GM12872 (cell line): ENCODE measurements around the gene ZBTB14.

Experiments
- TF ChIP-seq, protein P1 (sequence below): IDR thresholded peaks from 3 replicates; pipeline ENCODE4 v1.5.1; 2011; ENCODE audit warnings: low read depth, mild to moderate bottlenecking, low read length, moderate library complexity; ENCODE audit not compliant: insufficient read depth

ZBTB14 gene

DNA sequence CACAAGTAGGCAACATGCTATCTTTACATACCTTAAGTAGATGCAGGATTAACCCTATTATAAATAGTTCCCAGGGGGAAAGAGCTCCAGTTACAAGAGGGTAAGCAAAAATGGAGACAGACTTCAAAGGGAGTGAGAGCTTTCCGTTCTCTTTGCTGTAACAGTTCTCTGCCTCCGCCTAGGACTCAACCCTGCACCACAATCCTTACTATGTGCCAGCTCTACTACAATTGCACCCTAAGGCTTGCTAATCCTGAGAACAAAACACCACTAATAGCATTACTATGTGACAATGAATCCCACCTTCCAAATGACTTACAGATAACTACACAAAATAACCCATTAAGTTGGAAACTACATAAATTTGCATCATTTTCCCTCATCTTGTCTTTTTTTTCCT is 7.7 kb downstream of the ZBTB14 start:
- TF ChIP-seq, protein P1, sequence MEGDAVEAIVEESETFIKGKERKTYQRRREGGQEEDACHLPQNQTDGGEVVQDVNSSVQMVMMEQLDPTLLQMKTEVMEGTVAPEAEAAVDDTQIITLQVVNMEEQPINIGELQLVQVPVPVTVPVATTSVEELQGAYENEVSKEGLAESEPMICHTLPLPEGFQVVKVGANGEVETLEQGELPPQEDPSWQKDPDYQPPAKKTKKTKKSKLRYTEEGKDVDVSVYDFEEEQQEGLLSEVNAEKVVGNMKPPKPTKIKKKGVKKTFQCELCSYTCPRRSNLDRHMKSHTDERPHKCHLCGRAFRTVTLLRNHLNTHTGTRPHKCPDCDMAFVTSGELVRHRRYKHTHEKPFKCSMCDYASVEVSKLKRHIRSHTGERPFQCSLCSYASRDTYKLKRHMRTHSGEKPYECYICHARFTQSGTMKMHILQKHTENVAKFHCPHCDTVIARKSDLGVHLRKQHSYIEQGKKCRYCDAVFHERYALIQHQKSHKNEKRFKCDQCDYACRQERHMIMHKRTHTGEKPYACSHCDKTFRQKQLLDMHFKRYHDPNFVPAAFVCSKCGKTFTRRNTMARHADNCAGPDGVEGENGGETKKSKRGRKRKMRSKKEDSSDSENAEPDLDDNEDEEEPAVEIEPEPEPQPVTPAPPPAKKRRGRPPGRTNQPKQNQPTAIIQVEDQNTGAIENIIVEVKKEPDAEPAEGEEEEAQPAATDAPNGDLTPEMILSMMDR = no peak

DNA sequence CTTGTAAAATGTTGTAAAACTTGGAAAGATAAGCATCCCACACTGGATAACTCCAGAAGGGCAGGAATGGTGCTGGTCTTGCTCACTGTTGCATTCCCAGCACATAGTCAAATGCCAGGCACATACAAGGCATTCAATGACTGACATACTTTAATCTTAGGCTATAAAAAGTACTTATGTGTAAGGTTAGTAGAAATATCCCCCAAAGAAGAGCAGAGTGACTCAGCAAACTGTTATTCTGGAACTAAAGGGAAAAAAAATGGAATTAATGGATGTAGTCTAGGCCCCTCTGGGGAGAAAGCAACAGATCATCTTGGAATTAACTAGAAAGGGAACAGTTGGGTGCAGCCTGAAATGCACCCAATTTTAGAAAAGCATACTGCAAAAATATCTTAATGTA is 9.0 kb downstream of the ZBTB14 start:
- TF ChIP-seq, protein P1 = no peak

DNA sequence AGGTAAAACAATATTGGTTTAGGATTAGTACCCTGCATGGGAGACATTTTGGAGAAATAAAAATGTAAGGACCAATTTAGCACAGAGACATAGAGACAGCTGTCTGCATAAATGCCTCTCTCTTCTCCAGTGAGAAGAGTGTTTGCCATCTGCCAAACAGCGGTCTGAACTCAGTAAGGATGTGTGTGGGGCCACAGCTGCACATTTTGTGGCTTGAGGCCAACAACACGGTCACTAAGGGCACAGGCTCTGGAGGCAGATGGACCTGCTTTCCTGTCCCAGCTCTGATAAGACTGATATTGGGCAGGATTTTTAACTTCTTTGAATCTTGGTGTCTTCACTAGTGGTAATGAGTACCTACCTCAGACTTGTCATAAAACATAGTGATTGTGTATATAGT is 10.2 kb downstream of the ZBTB14 start:
- TF ChIP-seq, protein P1 = no peak

DNA sequence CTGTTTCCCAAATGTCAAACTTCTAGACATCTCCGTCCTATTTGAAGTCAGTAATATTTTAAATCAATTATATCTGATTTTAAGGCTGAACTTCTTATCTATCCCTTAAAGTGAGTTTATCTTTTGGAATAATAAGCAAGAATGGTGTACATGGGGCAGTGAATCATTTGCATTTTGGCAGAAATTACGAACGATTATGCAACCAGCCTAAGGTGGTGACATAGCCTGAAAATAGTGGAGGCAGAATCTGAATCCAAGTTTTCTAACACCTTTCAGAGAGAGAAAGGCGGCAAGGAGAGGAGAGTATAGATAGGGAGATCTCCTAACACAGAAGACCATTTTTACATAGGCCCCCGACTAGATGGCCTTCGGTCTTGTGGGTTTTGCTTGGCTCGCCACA is 10.7 kb downstream of the ZBTB14 start:
- TF ChIP-seq, protein P1 = no peak

DNA sequence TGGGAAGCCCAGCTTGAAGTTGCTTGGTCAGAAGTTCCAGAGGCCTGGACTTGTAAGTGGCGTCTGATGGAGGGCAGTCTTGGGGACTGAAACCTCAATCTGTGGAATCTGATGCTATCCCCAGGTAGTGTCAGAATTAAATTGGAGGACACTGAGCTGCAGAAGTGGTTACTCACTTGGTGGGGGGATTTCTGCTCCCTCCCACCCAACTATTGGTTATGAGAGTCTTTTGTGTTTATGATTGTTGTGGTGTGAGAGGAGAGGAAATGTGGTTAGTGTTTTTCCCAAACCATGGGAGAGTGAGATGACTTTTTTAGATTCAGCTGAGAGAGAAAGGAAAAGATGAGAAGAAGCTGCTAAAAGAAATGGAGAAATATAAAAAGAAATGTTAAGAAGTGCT is 12.8 kb downstream of the ZBTB14 start:
- TF ChIP-seq, protein P1 = no peak

DNA sequence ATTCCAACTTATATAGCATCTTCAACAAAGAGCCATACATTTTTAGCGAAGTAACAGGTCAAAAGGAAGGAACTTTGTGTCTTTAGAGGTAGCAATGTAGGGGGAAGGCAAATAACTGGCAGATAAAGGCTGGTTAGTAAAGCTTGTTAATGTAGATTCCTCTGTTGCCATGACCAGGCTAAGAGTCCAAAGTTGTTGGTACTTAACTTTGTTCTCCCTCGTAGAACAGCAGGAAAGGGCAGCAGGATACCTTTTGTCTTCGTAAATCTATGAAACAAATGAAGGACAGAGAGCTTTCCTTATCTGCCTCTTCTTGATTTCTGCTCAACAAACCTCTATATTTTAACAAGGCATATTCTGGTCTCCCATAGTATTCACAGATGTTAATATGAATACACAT is 18.6 kb downstream of the ZBTB14 start:
- TF ChIP-seq, protein P1 = no peak

DNA sequence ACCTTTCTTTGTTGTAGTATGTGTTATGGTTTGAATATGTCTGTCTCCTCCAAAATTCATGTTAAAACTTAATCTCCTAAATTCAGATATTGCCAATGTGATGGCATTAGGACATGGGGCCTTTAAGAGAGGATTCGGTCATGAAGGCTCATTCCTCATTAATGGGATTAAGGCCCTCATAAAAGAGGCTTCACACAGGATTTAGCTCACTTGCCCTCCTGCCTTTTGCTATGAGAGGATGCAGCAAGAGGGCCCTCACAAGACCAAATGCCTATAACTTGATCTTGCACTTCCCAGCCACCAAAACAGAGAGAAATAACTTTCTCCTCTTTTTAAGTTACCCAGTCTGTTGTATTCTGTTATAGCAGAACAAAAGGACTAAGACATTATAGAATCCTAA is 19.7 kb downstream of the ZBTB14 start:
- TF ChIP-seq, protein P1 = no peak

DNA sequence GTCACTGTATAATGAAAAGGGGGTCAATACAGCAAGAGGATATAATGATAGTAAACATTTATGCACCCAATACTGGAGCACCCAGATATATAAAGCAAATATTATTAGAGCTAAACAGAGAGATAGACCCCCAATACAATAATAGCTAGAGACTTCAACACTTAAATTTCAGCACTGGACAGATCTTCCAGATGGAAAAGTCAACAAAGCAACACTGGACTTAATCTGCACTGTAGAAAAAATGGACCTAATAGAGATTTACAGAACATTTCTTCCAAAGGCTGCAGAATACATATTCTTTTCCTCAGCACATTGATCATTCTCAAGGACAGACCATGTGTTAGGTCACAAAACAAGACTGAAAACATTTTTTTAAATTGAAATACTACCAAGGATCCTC is 26.7 kb downstream of the ZBTB14 start:
- TF ChIP-seq, protein P1 = no peak
